ELF-1 (cell line): ENCODE measurements around the gene DCST2.

Source experiments
- DNase-seq: peaks from one replicate; pipeline ENCODE4 v3.0.0-alpha.2; 2016; ENCODE audit warnings: low read depth, low spot score

The DCST2 gene

GRCh38 chr1:155033524-155033923, at the start of gene DCST2, which contains the start of gene DCST1:
Gene DCST2, minus strand, starts transcription at chr1:155033781. Its CDS starts 80 bp downstream, at chr1:155033701.
Gene DCST1, plus strand, starts transcription at chr1:155033824. Its CDS starts 213 bp downstream, at chr1:155034037.
- no peak for DNase-seq

GRCh38 chr1:155083052-155083541, 49.5 kb upstream of the DCST2 start:
- peak; percentile 44 for DNase-seq

GRCh38 chr1:155082301-155083051, 48.9 kb upstream of the DCST2 start:
- no peak for DNase-seq

- peak; percentile 53 for DNase-seq
Observed at GRCh38 chr1:155081472-155082300, 48.1 kb upstream of the DCST2 start.

GRCh38 chr1:155080312-155081228, 47.0 kb upstream of the DCST2 start:
- peak; percentile 85 for DNase-seq

- peak; percentile 44 for DNase-seq
Observed at GRCh38 chr1:155079487-155080311, 46.1 kb upstream of the DCST2 start.

GRCh38 chr1:155079210-155079486, 45.6 kb upstream of the DCST2 start:
- DNase-seq: no peak

GRCh38 chr1:155078469-155079209, 45.1 kb upstream of the DCST2 start, which contains the start of gene EFNA3:
Gene EFNA3, plus strand, starts transcription at chr1:155078837. Its CDS starts 105 bp downstream, at chr1:155078942.
- DNase-seq: no peak

GRCh38 chr1:155077758-155078445, 44.3 kb upstream of the DCST2 start:
- no peak for DNase-seq

- peak; percentile 35 for DNase-seq
Observed at GRCh38 chr1:155077346-155077745, 43.8 kb upstream of the DCST2 start.

- no peak for DNase-seq
Observed at GRCh38 chr1:155076371-155076770, 42.8 kb upstream of the DCST2 start.

- no peak for DNase-seq
Observed at GRCh38 chr1:155075535-155075934, 42.0 kb upstream of the DCST2 start.

- DNase-seq: no peak
Observed at GRCh38 chr1:155073377-155074242, 40.0 kb upstream of the DCST2 start.

- no peak for DNase-seq
Observed at GRCh38 chr1:155072531-155073289, 39.1 kb upstream of the DCST2 start.

GRCh38 chr1:155071701-155072100, 38.1 kb upstream of the DCST2 start:
- peak; percentile 49 for DNase-seq

- peak; percentile 91 for DNase-seq
Observed at GRCh38 chr1:155070721-155071569, 37.4 kb upstream of the DCST2 start.
